PC-9 (cell line): ENCODE results near the gene HMGCL.
"Not testable (repeated sequence)": the region's sequence is repeated elsewhere in the genome, so short reads cannot be mapped to it uniquely, and the experiment has no call there.

Experiments used
- EZH2 ChIP-seq: fragments of 200-600 bp; sonication (generic); IDR thresholded peaks from 2 replicates; pipeline ENCODE4 v1.8.0; 2017; ENCODE audit warnings: antibody characterized with exemption, low read depth
- TF ChIP-seq, protein P1 (sequence below): fragments of 200-600 bp; sonication (generic); conservative IDR thresholded peaks from 2 replicates; pipeline ENCODE4 v1.6.1; 2017; ENCODE audit warnings: mixed run types, antibody characterized with exemption, mild to moderate bottlenecking, moderate library complexity

DNA sequence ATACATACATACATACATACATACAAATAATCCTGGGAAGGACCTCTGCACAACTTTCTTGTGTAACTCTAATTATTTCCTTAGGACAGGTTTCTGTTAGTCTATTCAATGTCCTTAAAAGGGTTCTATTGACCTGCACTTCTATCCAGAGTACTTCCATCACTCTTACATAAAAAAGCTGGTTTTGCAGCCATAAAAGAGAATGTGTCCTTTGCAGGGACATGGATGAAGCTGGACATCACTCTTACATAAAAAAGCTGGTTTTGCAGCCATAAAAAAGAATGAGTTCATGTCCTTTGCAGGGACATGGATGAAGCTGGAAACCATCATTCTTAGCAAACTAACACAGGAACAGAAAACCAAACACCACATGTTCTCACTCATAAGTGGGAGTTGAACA, 26.2 kb upstream of the HMGCL start:
- TF ChIP-seq, protein P1, sequence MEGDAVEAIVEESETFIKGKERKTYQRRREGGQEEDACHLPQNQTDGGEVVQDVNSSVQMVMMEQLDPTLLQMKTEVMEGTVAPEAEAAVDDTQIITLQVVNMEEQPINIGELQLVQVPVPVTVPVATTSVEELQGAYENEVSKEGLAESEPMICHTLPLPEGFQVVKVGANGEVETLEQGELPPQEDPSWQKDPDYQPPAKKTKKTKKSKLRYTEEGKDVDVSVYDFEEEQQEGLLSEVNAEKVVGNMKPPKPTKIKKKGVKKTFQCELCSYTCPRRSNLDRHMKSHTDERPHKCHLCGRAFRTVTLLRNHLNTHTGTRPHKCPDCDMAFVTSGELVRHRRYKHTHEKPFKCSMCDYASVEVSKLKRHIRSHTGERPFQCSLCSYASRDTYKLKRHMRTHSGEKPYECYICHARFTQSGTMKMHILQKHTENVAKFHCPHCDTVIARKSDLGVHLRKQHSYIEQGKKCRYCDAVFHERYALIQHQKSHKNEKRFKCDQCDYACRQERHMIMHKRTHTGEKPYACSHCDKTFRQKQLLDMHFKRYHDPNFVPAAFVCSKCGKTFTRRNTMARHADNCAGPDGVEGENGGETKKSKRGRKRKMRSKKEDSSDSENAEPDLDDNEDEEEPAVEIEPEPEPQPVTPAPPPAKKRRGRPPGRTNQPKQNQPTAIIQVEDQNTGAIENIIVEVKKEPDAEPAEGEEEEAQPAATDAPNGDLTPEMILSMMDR: not testable (repeated sequence)
- not testable (repeated sequence) for TF ChIP-seq EZH2
